C4-2B (cell line): ENCODE data around the gene REEP6.

ENCODE experiments used
- CTCF ChIP-seq: fragments of 450-650 bp; conservative IDR thresholded peaks from 2 replicates; pipeline ENCODE4 v1.5.1; 2017; ENCODE audit warnings: mild to moderate bottlenecking
- ZFX ChIP-seq: fragments of 450-650 bp; IDR thresholded peaks from 2 replicates; pipeline ENCODE4 v1.6.1; 2017

GRCh38 chr19:1524972-1525325, 34.0 kb downstream of the REEP6 start:
- no peak for TF ChIP-seq CTCF
- no peak for TF ChIP-seq ZFX
